Measurements from ENCODE around the gene TMSB4X.

TMSB4X gene

GRCh38 chrX:12981880-12982279, 7.0 kb downstream of the TMSB4X start:
- peak overlapping the region; percentile 59 for H3K4me3 Mint-ChIP-seq
- no peaks in the 10 kb centered on the region for H3K27me3 Mint-ChIP-seq
- H3K4me1 Mint-ChIP-seq = peaks cover 64% of the 10 kb centered on the region
- peak overlapping the region; percentile 99 for H3K27ac Mint-ChIP-seq (ENCODE audit: low read depth)
- ATAC-seq (replicated peaks; ENCODE audit: extremely low read depth, poor library complexity, severe bottlenecking) = no peak
- no peak for DNase-seq (ENCODE audit: low spot score in 2 of 2)
- H3K9me3 Mint-ChIP-seq = no peaks in the 10 kb centered on the region
- peaks cover 29% of the 10 kb centered on the region for H3K36me3 Mint-ChIP-seq (ENCODE audit: insufficient read depth)

DNA sequence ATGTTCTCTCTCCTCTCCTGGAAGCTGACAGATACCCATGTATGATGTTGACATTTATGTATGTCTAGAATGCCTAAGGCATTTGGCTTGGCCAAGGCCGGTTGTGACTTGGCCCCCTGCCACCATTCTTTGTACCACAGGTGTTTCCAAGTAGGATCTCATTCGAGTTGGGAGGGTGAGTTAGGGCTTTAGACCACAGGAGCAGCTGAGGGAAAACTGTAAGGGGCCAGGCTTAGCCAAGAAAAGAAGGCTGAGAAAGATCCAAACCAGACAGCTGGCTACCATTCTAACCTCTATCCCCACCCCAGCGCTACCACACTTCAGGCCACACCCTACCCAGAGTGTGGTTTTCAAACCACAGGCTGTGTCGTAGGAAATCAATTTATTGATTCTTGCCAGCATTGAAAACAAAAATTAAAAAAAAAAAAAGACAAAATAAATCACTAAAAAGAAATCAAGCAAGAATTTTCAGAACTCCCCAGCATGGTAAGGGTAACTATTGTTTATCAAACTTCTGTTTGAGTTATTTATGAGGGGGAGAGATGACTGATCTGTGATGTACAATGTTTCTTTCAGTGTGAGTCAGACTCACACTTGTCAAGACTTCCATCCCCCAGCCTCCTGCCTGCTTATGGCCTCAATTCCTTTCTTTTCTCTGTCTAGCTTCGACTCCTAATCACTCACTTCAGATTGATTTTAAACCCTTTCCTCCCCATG, 9.9 kb downstream of the TMSB4X start:
- DNase-seq (ENCODE audit: low spot score in 2 of 2) (peak in 1 of 2 donors; percentile 38), ATAC-seq (replicated peaks; ENCODE audit: extremely low read depth, poor library complexity, severe bottlenecking) (peak; percentile 79)
- Mint-ChIP-seq H3K27me3 (no peaks in the 10 kb centered on the region), H3K4me3 (peak overlapping the region; percentile 46), H3K4me1 (peaks cover 51% of the 10 kb centered on the region), H3K9me3 (no peaks in the 10 kb centered on the region), H3K36me3 (ENCODE audit: insufficient read depth) (peaks cover 9% of the 10 kb centered on the region), H3K27ac (ENCODE audit: low read depth) (peak overlapping the region; percentile 92)

- Mint-ChIP-seq H3K4me3 (peak overlapping the region; percentile 46), H3K4me1 (peaks cover 48% of the 10 kb centered on the region), H3K27me3 (no peaks in the 10 kb centered on the region), H3K36me3 (ENCODE audit: insufficient read depth) (peaks cover 9% of the 10 kb centered on the region), H3K9me3 (no peaks in the 10 kb centered on the region), H3K27ac (ENCODE audit: low read depth) (peak overlapping the region; percentile 92)
- DNase-seq (ENCODE audit: low spot score in 2 of 2) = no peak
- no peak for ATAC-seq (replicated peaks; ENCODE audit: extremely low read depth, poor library complexity, severe bottlenecking)
Observed at GRCh38 chrX:12985331-12985730, 10.4 kb downstream of the TMSB4X start.

- Mint-ChIP-seq H3K36me3 (ENCODE audit: insufficient read depth) (peaks cover 9% of the 10 kb centered on the region), H3K4me1 (peaks cover 48% of the 10 kb centered on the region), H3K27me3 (no peaks in the 10 kb centered on the region), H3K4me3 (peak overlapping the region; percentile 73), H3K9me3 (no peaks in the 10 kb centered on the region), H3K27ac (ENCODE audit: low read depth) (peak overlapping the region; percentile 96)
- DNase-seq (ENCODE audit: low spot score in 2 of 2) (no peak), ATAC-seq (replicated peaks; ENCODE audit: extremely low read depth, poor library complexity, severe bottlenecking) (no peak)
Observed at GRCh38 chrX:12986164-12986779, 11.4 kb downstream of the TMSB4X start.

DNA sequence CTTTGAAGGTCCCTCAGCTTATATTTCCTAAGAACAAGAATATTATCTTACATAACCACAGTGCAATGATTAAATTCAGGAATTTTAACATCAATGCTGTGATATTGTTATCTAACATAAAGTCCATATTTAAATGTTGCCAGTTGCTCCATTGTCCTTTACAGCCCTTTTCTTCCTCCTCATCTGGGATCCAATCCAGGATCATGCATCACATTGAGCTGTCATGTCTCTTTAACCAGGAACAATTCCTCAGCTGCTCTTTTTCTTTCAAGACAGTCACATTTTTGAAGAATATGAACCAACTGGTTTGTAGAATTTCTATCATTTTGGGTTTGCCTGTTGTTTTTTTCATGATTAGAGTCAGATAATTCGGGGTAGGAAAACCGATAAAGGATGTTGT, 12.0 kb downstream of the TMSB4X start:
- H3K27me3 Mint-ChIP-seq = no peaks in the 10 kb centered on the region
- H3K36me3 Mint-ChIP-seq (ENCODE audit: insufficient read depth) = peaks cover 9% of the 10 kb centered on the region
- peak overlapping the region; percentile 73 for H3K4me3 Mint-ChIP-seq
- ATAC-seq (replicated peaks; ENCODE audit: extremely low read depth, poor library complexity, severe bottlenecking) (no peak), DNase-seq (ENCODE audit: low spot score in 2 of 2) (no peak)
- H3K27ac Mint-ChIP-seq (ENCODE audit: low read depth) = peak overlapping the region; percentile 96
- H3K4me1 Mint-ChIP-seq = peaks cover 44% of the 10 kb centered on the region
- no peaks in the 10 kb centered on the region for H3K9me3 Mint-ChIP-seq

- Mint-ChIP-seq H3K9me3 (no peaks in the 10 kb centered on the region), H3K4me1 (peaks cover 43% of the 10 kb centered on the region), H3K36me3 (ENCODE audit: insufficient read depth) (peaks cover 9% of the 10 kb centered on the region), H3K4me3 (peak overlapping the region; percentile 73), H3K27me3 (no peaks in the 10 kb centered on the region), H3K27ac (ENCODE audit: low read depth) (peak overlapping the region; percentile 96)
- DNase-seq (ENCODE audit: low spot score in 2 of 2) = no peak
- no peak for ATAC-seq (replicated peaks; ENCODE audit: extremely low read depth, poor library complexity, severe bottlenecking)
Observed at GRCh38 chrX:12987340-12987739, 12.4 kb downstream of the TMSB4X start.

GRCh38 chrX:12987900-12988594, 13.1 kb downstream of the TMSB4X start:
- peaks cover 36% of the 10 kb centered on the region for H3K4me1 Mint-ChIP-seq
- H3K27ac Mint-ChIP-seq (ENCODE audit: low read depth) = no peak overlapping the region
- no peaks in the 10 kb centered on the region for H3K9me3 Mint-ChIP-seq
- H3K4me3 Mint-ChIP-seq = no peak overlapping the region
- ATAC-seq (replicated peaks; ENCODE audit: extremely low read depth, poor library complexity, severe bottlenecking) = no peak
- H3K27me3 Mint-ChIP-seq = no peaks in the 10 kb centered on the region
- H3K36me3 Mint-ChIP-seq (ENCODE audit: insufficient read depth) = peaks cover 9% of the 10 kb centered on the region
- DNase-seq (ENCODE audit: low spot score in 2 of 2) = no peak

DNA sequence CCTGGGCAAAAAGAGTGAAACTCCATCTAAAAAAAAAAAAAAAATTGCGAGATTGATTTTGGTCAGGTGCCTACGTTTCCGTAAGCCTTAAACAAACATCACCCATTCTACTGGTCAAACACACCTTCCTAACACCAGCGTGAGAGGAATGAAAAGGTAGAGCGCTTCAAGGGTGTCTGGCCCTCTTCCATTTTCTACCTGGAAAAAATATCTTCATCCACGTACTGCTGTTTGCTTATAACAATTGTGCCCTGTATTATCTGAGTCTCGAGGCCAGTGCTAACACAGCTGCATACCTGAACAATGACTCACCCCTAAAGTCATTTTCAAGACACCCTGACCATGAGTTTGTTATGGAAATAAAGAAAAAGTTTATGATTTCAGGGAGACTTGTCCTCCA, 13.9 kb downstream of the TMSB4X start:
- H3K9me3 Mint-ChIP-seq = no peaks in the 10 kb centered on the region
- no peak overlapping the region for H3K27ac Mint-ChIP-seq (ENCODE audit: low read depth)
- no peaks in the 10 kb centered on the region for H3K27me3 Mint-ChIP-seq
- ATAC-seq (replicated peaks; ENCODE audit: extremely low read depth, poor library complexity, severe bottlenecking) (no peak), DNase-seq (ENCODE audit: low spot score in 2 of 2) (no peak)
- no peak overlapping the region for H3K4me3 Mint-ChIP-seq
- H3K36me3 Mint-ChIP-seq (ENCODE audit: insufficient read depth) = peaks cover 7% of the 10 kb centered on the region
- peaks cover 28% of the 10 kb centered on the region for H3K4me1 Mint-ChIP-seq

- peaks cover 22% of the 10 kb centered on the region for H3K4me1 Mint-ChIP-seq
Observed at GRCh38 chrX:12989461-12989860, 14.6 kb downstream of the TMSB4X start.

DNA sequence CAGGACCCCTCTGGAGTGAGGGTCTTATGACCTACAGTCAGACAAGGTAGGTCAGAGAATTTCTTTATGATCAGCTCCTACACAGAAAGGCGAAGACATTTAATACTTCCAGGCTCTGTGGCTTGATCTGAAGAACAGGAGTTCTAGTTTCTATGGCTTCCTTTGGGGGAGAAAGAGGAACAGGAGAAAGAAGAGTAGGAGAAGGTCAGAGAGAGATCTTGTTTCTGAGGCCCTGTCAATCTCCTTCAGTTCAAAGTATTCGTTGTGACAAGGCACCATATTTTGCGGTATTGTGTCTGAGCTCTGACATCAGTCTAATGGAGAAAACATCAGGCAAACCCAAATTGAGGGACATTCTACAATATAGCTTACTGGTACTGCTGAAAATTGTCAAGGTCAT, 16.7 kb downstream of the TMSB4X start:
- Mint-ChIP-seq H3K4me1 (peaks cover 15% of the 10 kb centered on the region), H3K36me3 (ENCODE audit: insufficient read depth) (peaks cover 2% of the 10 kb centered on the region), H3K4me3 (no peak overlapping the region), H3K27me3 (no peaks in the 10 kb centered on the region), H3K9me3 (no peaks in the 10 kb centered on the region), H3K27ac (ENCODE audit: low read depth) (no peak overlapping the region)
- no peak for ATAC-seq (replicated peaks; ENCODE audit: extremely low read depth, poor library complexity, severe bottlenecking)
- no peak for DNase-seq (ENCODE audit: low spot score in 2 of 2)

More at GRCh38 chrX:12989461-12989860, 14.6 kb downstream of the TMSB4X start:
- no peak for ATAC-seq (replicated peaks; ENCODE audit: extremely low read depth, poor library complexity, severe bottlenecking)
- no peak for DNase-seq (ENCODE audit: low spot score in 2 of 2)
- Mint-ChIP-seq H3K27ac (ENCODE audit: low read depth) (no peak overlapping the region), H3K9me3 (no peaks in the 10 kb centered on the region), H3K36me3 (ENCODE audit: insufficient read depth) (peaks cover 6% of the 10 kb centered on the region), H3K4me3 (no peak overlapping the region), H3K27me3 (no peaks in the 10 kb centered on the region)

GRCh38 chrX:12992544-12993118, 17.7 kb downstream of the TMSB4X start:
- no peak overlapping the region for H3K4me3 Mint-ChIP-seq
- H3K4me1 Mint-ChIP-seq = peaks cover 11% of the 10 kb centered on the region
- no peaks in the 10 kb centered on the region for H3K27me3 Mint-ChIP-seq
- H3K36me3 Mint-ChIP-seq (ENCODE audit: insufficient read depth) = no peaks in the 10 kb centered on the region
- H3K9me3 Mint-ChIP-seq = no peaks in the 10 kb centered on the region
- ATAC-seq (replicated peaks; ENCODE audit: extremely low read depth, poor library complexity, severe bottlenecking) (no peak), DNase-seq (ENCODE audit: low spot score in 2 of 2) (no peak)
- H3K27ac Mint-ChIP-seq (ENCODE audit: low read depth) = no peak overlapping the region

DNA sequence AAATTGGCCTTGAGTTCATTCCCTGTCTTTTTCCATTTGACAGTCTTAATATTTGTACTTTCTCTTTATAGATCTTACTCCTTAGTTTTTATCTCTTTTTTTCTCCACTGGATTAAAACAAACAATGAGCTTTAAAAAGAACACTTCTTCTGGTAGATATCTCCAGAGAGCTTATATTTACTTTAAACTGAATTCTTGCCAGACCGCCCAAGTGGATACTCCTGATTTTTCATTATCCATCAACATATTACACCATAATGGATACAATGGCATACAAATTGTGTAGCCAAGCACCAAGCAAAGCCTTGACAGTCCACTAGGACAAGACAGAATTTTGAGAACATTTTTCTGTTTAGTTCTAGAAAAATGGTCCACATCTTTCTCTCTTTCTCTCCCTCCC, 18.9 kb downstream of the TMSB4X start:
- no peak overlapping the region for H3K27ac Mint-ChIP-seq (ENCODE audit: low read depth)
- DNase-seq (ENCODE audit: low spot score in 2 of 2) (no peak), ATAC-seq (replicated peaks; ENCODE audit: extremely low read depth, poor library complexity, severe bottlenecking) (no peak)
- peaks cover 23% of the 10 kb centered on the region for H3K4me1 Mint-ChIP-seq
- no peak overlapping the region for H3K4me3 Mint-ChIP-seq
- no peaks in the 10 kb centered on the region for H3K27me3 Mint-ChIP-seq
- no peaks in the 10 kb centered on the region for H3K36me3 Mint-ChIP-seq (ENCODE audit: insufficient read depth)
- no peaks in the 10 kb centered on the region for H3K9me3 Mint-ChIP-seq
